ENCODE data around the gene RPL41.
"Not testable (repeated sequence)": the region's sequence is repeated elsewhere in the genome, so short reads cannot be mapped to it uniquely, and the experiment has no call there.

Gene RPL41

DNA sequence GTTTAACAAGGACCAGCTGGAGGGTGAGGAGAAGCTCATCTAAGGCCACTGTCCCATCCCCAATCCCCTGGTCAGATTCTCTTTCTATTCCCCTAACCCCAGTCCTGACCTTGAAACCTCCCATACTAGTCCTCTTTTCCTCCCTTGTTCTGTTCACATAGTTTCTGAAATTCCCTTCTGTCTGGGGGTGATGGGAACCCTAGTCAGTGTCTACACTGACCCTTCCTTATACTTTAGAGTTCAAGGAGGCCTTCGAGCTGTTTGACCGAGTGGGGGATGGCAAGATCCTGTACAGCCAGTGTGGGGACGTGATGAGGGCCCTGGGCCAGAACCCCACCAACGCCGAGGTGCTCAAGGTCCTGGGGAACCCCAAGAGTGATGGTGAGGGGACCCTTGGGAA is 38.4 kb downstream of the RPL41 start:
- no peak for DNase-seq (ENCODE audit: low read depth, low spot score)

DNA sequence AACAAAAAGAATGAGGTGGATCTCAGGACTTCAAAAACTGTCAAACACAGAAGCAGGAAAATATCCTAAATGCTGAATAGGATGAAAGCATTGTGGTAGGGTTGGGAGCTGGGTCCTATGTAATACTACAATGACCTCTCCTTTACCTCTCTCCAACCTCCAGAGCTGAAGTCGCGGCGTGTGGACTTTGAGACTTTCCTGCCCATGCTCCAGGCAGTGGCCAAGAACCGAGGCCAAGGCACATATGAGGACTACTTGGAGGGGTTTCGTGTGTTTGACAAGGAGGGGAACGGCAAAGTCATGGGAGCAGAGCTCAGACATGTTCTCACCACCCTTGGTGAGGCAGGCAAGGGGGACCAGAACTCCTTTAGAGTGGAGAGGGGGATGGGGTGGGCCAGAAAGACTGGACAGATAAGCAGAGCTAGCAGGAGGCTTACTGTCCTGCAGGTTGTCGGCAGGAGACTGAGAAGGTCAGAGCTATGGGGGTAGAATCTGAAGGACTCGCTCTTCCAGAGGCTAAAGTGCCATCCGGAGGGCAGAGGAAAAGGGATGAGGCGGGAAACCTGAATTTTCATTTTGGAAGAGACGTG is 38.9 kb downstream of the RPL41 start:
- no peak for DNase-seq (ENCODE audit: low read depth, low spot score)

DNA sequence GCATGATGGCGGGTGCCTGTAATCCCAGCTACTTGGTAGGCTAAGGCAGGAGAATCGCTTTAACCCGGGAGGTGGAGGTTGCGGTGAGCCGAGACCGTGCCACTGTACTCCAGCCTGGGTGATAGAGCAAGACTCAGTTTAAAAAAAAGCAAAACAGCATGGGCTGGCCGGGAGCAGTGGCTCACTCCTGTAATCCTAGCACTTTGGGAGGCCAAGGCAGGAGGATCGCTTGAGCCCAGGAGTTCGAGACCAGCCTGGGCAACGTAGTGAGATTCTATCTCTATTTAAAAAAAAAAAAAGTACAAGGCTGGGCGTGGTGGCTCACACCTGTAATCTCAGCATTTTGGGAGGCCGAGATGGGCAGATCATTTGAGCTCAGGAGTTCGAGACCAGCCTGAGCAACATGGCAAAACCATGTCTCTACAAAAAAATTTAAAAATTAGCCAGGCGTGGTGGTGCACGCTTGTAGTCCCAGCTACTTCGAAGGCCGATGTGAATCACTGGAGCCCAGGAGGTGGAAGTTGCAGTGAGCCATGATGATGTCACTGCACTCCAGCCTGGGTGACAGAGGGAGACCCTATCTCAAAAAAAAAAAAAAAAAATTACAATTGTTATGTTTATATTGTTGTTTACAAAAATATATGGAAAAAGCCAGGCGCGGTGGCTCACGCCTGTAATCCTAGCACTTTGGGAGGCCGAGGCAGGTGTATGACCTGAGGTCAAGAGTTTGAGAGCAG is 40.2 kb downstream of the RPL41 start:
- not testable (repeated sequence) for DNase-seq (ENCODE audit: low read depth, low spot score)

- peak; percentile 59 for DNase-seq (ENCODE audit: low read depth, low spot score)
Measured at GRCh38 chr12:56157201-56158028, 41.0 kb downstream of the RPL41 start.

DNA sequence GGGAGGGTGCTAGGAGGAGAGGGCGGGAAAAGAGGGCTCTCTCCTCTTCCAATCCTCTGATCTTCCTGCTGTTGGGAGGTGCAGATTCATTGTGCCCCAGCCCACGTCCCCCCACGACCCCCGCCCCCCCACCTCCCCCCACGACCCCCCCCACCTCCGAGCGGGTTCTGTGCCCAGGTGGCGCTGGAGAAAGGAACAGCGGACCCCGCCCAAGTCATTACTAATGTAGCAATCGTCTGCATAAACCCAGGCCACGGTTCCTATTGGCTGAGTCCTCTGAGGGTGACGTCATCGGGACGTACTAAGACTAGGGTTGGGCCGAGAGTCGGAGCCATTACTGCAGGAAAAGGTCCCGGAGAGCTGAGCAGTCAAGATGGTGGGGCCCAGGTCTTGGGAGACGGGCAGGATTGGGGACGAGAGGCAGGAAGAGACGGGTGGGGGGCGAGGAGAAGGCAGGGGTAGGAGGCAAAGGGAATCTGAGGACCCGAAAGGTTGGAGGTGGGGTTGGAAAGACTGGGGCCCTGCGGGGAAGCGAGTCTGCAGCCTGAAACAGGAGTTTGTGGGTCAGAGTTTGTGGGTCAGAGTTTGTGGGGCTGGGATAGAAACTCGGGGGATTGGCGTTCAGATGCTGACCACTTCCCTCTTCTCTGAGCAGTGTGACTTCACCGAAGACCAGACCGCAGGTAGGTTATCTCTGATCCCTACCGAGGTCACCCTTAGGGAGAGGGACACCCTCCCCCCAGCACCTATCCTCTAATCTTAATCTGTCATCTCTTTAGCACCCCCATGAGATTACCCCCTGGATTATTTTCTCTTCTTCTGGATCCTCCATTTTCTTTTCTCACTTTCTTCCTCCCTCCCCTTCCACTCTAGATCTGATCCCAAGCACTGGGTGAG is 41.8 kb downstream of the RPL41 start, which contains the start of gene MYL6:
Gene MYL6, plus strand, starts transcription at position 331 of the 897 bp plus-strand sequence. Its CDS starts 43 bp downstream, at position 374.
- peak; percentile 82 for DNase-seq (ENCODE audit: low read depth, low spot score)

GRCh38 chr12:56158926-56159461 is 42.6 kb downstream of the RPL41 start:
- no peak for DNase-seq (ENCODE audit: low read depth, low spot score)

DNA sequence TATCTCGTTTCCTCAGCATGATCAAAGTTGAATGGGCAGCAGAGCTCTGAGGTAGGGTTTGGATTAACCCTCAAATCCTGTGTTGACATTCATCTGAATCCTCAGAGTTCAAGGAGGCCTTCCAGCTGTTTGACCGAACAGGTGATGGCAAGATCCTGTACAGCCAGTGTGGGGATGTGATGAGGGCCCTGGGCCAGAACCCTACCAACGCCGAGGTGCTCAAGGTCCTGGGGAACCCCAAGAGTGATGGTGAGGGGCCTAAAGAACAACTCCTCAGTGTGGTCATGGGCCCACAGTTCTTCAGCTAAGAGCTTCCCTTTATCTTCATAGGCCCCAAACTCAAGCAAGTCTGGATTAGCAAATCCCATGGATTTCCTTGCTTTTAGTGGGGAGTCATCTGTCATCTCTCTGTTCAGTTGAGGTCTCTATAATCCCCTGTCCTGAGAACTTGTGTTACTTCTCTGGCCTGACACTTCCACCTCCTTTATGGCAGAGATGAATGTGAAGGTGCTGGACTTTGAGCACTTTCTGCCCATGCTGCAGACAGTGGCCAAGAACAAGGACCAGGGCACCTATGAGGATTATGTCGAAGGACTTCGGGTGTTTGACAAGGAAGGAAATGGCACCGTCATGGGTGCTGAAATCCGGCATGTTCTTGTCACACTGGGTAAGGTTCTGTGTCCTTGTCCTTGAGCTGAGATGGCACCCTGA is 43.2 kb downstream of the RPL41 start:
- DNase-seq (ENCODE audit: low read depth, low spot score), result no peak

- no peak for DNase-seq (ENCODE audit: low read depth, low spot score)
Measured at GRCh38 chr12:56160193-56160763, 43.8 kb downstream of the RPL41 start.

DNA sequence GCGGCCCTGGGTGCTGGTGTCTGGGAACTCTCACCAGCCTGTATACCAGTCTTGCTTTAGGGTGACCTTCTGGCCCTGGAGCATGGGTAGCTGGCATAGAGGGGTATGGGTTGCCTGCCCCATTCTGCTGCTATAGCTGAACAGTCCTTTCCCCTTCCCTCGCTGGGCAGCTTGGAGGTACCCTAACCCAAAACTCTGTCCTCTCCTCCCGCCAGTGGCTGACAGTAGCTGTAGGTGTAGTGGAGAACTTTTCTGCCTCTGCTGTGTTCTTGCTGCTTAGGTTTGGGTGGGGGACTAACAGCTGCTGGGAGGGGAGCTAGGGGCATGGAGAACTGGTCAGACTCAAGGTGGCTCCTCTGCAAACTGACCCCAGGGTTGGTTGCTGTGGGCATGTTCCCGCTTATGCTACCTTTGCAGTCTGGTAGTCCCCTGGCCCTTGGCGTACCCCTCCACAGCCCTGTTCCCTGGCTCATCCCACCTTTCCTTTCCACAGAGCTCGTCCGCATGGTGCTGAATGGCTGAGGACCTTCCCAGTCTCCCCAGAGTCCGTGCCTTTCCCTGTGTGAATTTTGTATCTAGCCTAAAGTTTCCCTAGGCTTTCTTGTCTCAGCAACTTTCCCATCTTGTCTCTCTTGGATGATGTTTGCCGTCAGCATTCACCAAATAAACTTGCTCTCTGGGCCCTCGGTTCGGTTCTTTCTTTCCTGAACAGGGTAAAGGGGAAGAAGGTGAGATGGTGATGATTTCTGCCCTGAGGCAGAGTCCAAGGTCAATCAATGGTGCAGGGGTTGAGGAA is 44.7 kb downstream of the RPL41 start:
- DNase-seq (ENCODE audit: low read depth, low spot score), result no peak

DNA sequence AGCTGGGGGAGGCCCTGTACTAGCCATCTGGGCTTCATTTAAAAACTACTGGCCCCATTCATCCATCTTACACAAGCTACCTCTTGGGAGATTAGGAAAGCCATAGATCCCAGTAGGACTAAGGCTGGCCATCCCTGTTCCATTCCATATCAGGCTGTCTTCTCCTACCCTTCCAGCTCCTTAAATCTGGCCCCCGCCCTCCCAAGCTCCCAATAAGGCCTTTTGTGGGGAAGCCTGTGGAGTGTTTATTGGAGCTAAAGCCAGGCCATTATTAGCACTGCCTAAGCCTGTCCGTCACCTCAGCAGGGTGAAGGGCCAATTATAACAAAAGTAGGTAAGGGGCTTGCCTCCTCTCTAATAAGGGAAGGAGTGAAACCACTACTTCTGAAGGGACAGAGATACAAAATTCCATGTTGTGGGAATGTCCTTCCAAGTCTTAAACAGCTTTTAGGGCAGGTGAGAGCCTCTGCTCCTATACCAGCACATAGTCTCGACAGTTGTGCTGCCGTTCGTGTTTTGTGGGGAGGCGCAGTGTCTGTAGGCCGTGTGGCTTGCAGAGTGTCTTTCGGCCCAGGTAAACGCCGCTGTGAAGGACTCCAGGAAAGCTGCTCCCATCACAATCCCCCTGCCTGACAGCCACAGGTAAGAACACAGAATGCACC is 45.4 kb downstream of the RPL41 start:
- DNase-seq (ENCODE audit: low read depth, low spot score), result no peak

GRCh38 chr12:56162468-56163290 is 46.2 kb downstream of the RPL41 start:
- DNase-seq (ENCODE audit: low read depth, low spot score), result no peak

DNA sequence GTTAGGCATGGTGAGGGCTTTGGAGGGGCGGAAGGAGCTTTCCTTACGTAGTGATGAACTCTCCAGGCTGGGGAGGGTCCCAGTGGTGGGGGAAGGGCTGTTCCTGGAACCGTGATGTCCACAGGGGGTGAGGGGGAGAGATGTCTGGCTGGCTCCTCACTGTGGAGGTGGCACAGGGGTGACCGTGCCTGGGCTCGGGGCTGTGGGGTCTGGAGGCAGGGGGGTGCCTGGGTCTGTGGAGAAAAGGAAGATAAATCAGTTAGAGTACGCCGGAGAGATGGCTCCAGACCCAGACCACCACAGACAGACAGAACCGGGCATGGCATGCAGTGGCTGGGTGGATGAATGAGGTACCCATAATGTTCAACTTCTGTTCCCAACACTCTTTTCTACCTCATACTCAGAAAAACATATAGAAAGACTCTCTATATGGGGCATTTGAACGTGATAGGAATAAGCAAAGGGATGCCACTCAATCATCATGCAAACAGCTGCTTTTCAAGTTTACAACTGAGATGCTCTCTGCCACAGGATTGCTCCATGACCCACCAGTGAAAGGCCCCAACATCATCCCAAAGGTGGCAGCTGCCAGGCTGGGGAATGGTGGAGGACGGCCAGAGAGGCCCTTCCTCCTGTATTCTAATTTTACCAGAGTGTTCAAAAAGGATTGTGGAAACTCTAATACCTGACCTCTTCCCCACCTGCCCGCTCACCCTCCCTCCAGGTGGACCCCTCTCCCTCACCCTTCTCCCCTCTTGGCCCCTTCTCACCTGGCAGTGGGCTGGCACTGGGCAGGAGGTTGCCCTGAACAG is 47.3 kb downstream of the RPL41 start:
- DNase-seq (ENCODE audit: low read depth, low spot score), result no peak

GRCh38 chr12:56164345-56164729 is 47.9 kb downstream of the RPL41 start:
- DNase-seq (ENCODE audit: low read depth, low spot score), result no peak

DNA sequence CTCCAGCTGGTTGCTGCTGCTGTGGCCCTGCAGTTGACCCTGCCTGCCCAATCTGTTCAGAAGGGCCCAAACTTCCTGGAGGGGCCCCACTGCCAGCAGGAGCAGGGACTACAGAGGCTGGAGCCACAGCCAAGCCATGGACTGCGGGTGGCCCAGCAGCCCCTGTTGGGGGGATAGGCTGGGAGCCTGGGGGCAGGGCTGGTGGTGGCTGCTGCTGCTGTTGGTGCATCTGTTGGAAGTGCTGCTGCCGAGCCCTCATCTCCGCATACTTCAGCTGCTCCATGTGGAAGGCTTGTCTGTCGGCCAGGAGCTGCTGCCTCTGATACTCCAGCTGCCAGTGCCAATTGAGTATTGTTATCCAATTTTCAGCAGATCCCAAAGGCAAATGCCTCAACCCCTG is 48.9 kb downstream of the RPL41 start:
- DNase-seq (ENCODE audit: low read depth, low spot score), result no peak

Measured in brain pericyte (primary cell).